HepG2 (cell line): Measurements from ENCODE around the gene SMCO4. TPM values are rescaled to one million over a fixed set of nuclear protein-coding genes. Genes with fewer than 3 reads are reported as not detected.

Experiments
- ATAC-seq: fragments of 200-7000 bp; cut with Tn5 transposase; 3 replicates; pipeline ENCODE4 v1.9.1; 2020; ENCODE audit warnings: mild to moderate bottlenecking, moderate library complexity
- BruUV-seq: library from RNA; stranded (reverse); fragments of 400-500 nt; replicated peaks from 2 replicates; lab custom pipeline; 2021; lab: Mats Ljungman, UMichigan
- CTCF ChIA-PET: fragments of 300-600 bp; formaldehyde crosslinking; extraction: SDS; loops from one replicate; lab custom pipeline; 2021; ENCODE audit warnings: low total read pairs, inconsistent platforms, low intra/inter-chr PET ratio; lab: Yijun Ruan, JAX
- POLR2A ChIA-PET: fragments of 350-600 bp; sonication (Branson Sonifier 250); formaldehyde crosslinking; loops from one replicate; lab custom pipeline; 2020; ENCODE audit warnings: antibody characterized with exemption, inconsistent platforms; lab: Yijun Ruan, JAX
- DNase-seq: peaks from one replicate; pipeline ENCODE4 v3.0.0-alpha.2; 2015; ENCODE audit warnings: low spot score
- FAIRE-seq: peaks from 3 replicates; lab custom pipeline; 2011; peaks lifted over from hg19 to GRCh38; lab: Jason Lieb, UNC
- H2AFZ ChIP-seq: one replicate; pipeline ENCODE4 v1.6.1; 2011; ENCODE audit warnings: low read length, inconsistent platforms
- H3K27ac ChIP-seq: fragments of 300-600 bp; 3 replicates; pipeline ENCODE4 v1.8.0; 2011; ENCODE audit warnings: mixed run types, mild to moderate bottlenecking, mixed read lengths, low read length, inconsistent platforms; ENCODE audit not compliant: insufficient read depth; ENCODE audit errors: extremely low read length
- H3K27me3 ChIP-seq, 2 experiments: fragments of 200-600 bp in 1 of 2; 2 replicates in 1 of 2; 3 replicates in 1 of 2; pipeline versions ENCODE4 v1.6.0 to v1.8.0; 2011; ENCODE audit warnings: low read length in 2 of 2, mild to moderate bottlenecking in 2 of 2, moderate library complexity in 2 of 2, inconsistent platforms in 1 of 2; ENCODE audit not compliant: insufficient read depth in 2 of 2, control insufficient read depth in 1 of 2
- H3K36me3 ChIP-seq, 2 experiments: fragments of 200-600 bp in 1 of 2; replicated peaks in 1 of 2; 2 replicates in 1 of 2; 3 replicates in 1 of 2; pipeline versions ENCODE4 v1.5.1 to v1.8.0; 2011; ENCODE audit warnings: low read length in 2 of 2, inconsistent platforms in 1 of 2; ENCODE audit not compliant: insufficient read depth in 2 of 2, control insufficient read depth in 1 of 2
- H3K4me1 ChIP-seq: 2 replicates; pipeline ENCODE4 v1.5.1; 2012; ENCODE audit warnings: low read length, inconsistent platforms; ENCODE audit not compliant: insufficient read depth
- H3K4me2 ChIP-seq: 2 replicates; pipeline ENCODE4 v1.6.0; 2011; ENCODE audit warnings: low read depth, low read length, inconsistent platforms
- H3K4me3 ChIP-seq, 3 experiments: fragments of 200-600 bp in 1 of 3; sonication (generic), shearing (Covaris generic) in 1 of 3; replicated peaks in 1 of 3; 2 replicates each; pipeline ENCODE4 v1.5.1; 2011 to 2016; ENCODE audit warnings: low read length in 3 of 3, inconsistent platforms in 2 of 3, low read depth in 2 of 3, mild to moderate bottlenecking in 2 of 3, control low read depth in 1 of 3, mixed read lengths in 1 of 3; ENCODE audit not compliant: insufficient read depth in 1 of 3
- H3K79me2 ChIP-seq: one replicate; pipeline ENCODE4 v1.6.1; 2011; ENCODE audit warnings: low read length, inconsistent platforms; ENCODE audit not compliant: insufficient read depth
- H3K9ac ChIP-seq: 2 replicates; pipeline ENCODE4 v1.6.0; 2011; ENCODE audit warnings: mild to moderate bottlenecking, low read depth, low read length, inconsistent platforms; ENCODE audit not compliant: insufficient read depth
- H3K9me3 ChIP-seq: 2 replicates; pipeline ENCODE4 v1.5.1; 2012; ENCODE audit warnings: mild to moderate bottlenecking, low read length
- H4K20me1 ChIP-seq: 2 replicates; pipeline ENCODE4 v1.6.0; 2011; ENCODE audit warnings: inconsistent platforms, mild to moderate bottlenecking, low read length, moderate library complexity; ENCODE audit not compliant: insufficient read depth
- NFIB ChIP-seq: sonication (generic); formaldehyde crosslinking; IDR thresholded peaks from 2 replicates; pipeline ENCODE4 v1.9.0; 2021; ENCODE audit warnings: missing genetic modification reagents, mild to moderate bottlenecking, borderline replicate concordance
- RBAK ChIP-seq: sonication (generic); formaldehyde crosslinking; IDR thresholded peaks from 2 replicates; pipeline ENCODE4 v1.5.1; 2020; ENCODE audit warnings: mild to moderate bottlenecking, missing genetic modification reagents
- STAT6 ChIP-seq: sonication (generic); formaldehyde crosslinking; IDR thresholded peaks from 2 replicates; pipeline ENCODE4 v1.4.0; 2020; ENCODE audit warnings: missing genetic modification reagents, mild to moderate bottlenecking, borderline replicate concordance
- ZBTB39 ChIP-seq: sonication (generic); formaldehyde crosslinking; IDR thresholded peaks from 2 replicates; pipeline ENCODE4 v1.5.0; 2020; ENCODE audit warnings: missing genetic modification reagents
- ZNF343 ChIP-seq: sonication (generic); formaldehyde crosslinking; IDR thresholded peaks from 2 replicates; pipeline ENCODE4 v1.4.0; 2020; ENCODE audit warnings: mild to moderate bottlenecking, missing genetic modification reagents
- ZNF839 ChIP-seq: sonication (generic); formaldehyde crosslinking; IDR thresholded peaks from 2 replicates; pipeline ENCODE4 v1.4.0; 2020; ENCODE audit warnings: missing genetic modification reagents, mild to moderate bottlenecking, borderline replicate concordance
- ZUFSP ChIP-seq: sonication (generic); formaldehyde crosslinking; IDR thresholded peaks from 2 replicates; pipeline ENCODE4 v1.9.0; 2021; ENCODE audit warnings: missing genetic modification reagents, mild to moderate bottlenecking, borderline replicate concordance
- WGBS: methylation state at CpG from one replicate; pipeline ENCODE4 v1.1.6; 2017; ENCODE audit warnings: low lambda C conversion rate; 5-methylcytosine and 5-hydroxymethylcytosine counted together
- in situ Hi-C: cut with HindIII; loops from 2 replicates; pipeline ENCODE4 v1.10.0; 2017; ENCODE audit warnings: low pct_unique_long_range_greater_than_20kb; ENCODE audit not compliant: extremely low pct_ligation_motif_present
- intact Hi-C: fragments of 100-400 bp; cut with micrococcal nuclease; formaldehyde crosslinking; loops from one replicate; pipeline ENCODE4 v1.10.0; 2022; ENCODE audit not compliant: unreplicated experiment
- polyA plus RNA-seq, 8 experiments: library from polyadenylated mRNA; depleted of rRNA in 3 of 8; stranded (reverse) in 7 of 8; unstranded in 1 of 8; fragments of >200 nt; fragmentation: Illumina TruSeq in 4 of 8; extraction: Trizol in 4 of 8; gene quantifications; 2 replicates each; pipeline versions ENCODE4 v1.2.1 to v1.2.3, GENCODE V29; 2011 to 2016; ENCODE audit warnings: low read depth in 4 of 8, missing spikeins in 1 of 8, mixed read lengths in 1 of 8; ENCODE audit not compliant: insufficient read depth in 1 of 8
- total RNA-seq, 5 experiments: library from RNA; depleted of rRNA; stranded (reverse); fragments of >200 nt; fragmentation: Illumina TruSeq; extraction: Trizol; gene quantifications; 2 replicates each; pipeline ENCODE4 v1.2.3, GENCODE V29; 2016; ENCODE audit warnings: low read depth in 1 of 5

The SMCO4 gene
- total and polyA plus RNA-seq, 2 of the 13 experiments (the other 11 are each of a cell fraction or from before 2014, with no cell fraction given) = 10.6 to 28.5 TPM

DNA sequence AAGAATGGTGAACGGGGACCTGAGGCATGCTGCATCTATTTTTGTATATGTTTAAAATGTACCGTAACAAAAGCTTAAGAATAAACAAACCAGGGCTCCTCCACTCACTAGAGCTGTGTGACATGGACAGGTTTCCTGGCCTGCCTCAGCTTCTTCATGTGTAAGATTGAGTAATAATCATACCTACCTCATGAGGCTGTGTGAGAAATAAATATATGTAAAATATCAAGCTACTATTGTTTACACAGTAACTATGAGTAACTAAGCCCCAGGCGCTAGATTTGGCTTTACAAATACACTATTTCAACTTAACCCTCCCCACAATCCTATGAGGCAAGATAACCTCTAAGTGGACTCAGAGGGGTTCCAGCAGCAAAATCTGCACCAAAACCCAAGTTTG, 66.4 kb downstream of the SMCO4 start:
- Histone ChIP-seq H3K36me3 (peaks cover 3 to 4% of the 10 kb centered on the region in 2 experiments; a peak in 2 of 5 replicates), H3K4me1 (no peaks in the 10 kb centered on the region; the same call in 1 of the 2 replicates), H3K9me3 (0 out of 2 replicates have a peak, but pooled peaks cover 6% of the 10 kb centered on the region), H3K27me3 (no peaks in the 10 kb centered on the region), H4K20me1 (no peaks in the 10 kb centered on the region), H3K27ac (no peak overlapping the region), H3K4me3 (no peak overlapping the region), H3K79me2 (no peaks in the 10 kb centered on the region), H2AFZ (no peak overlapping the region), H3K4me2 (no peak overlapping the region), H3K9ac (no peak overlapping the region)
- in situ Hi-C loops (no loop called here), intact Hi-C loops (no loop called here)
- ChIA-PET CTCF (no interaction called here), POLR2A (no interaction called here)
- no peak for TF ChIP-seq STAT6 (CRISPR knock-in tag)
- TF ChIP-seq RBAK = no peak
- TF ChIP-seq NFIB = no peak
- FAIRE-seq (no peak), ATAC-seq (no peak), DNase-seq (no peak)
- WGBS = 92% methylated on average over 3 of the region's 3 CpGs
- no TSS peak for BruUV-seq

GRCh38 chr11:93474123-93474522, 69.1 kb downstream of the SMCO4 start:
- H3K27me3 ChIP-seq = no peaks in the 10 kb centered on the region
- no peaks in the 10 kb centered on the region for H3K79me2 ChIP-seq
- H4K20me1 ChIP-seq = no peaks in the 10 kb centered on the region
- ATAC-seq = no peak
- no peak for FAIRE-seq
- in situ Hi-C loops = no loop called here
- no peak overlapping the region for H3K9ac ChIP-seq
- peaks cover 1 to 4% of the 10 kb centered on the region in 2 experiments; a peak in 1 of 5 replicates for H3K36me3 ChIP-seq
- ChIA-PET CTCF (no interaction called here), POLR2A (no interaction called here)
- H3K9me3 ChIP-seq = 0 out of 2 replicates have a peak, but pooled peaks cover 6% of the 10 kb centered on the region
- H3K4me1 ChIP-seq = no peaks in the 10 kb centered on the region; the same call in 1 of the 2 replicates
- H3K27ac ChIP-seq = no peak overlapping the region
- no TSS peak for BruUV-seq
- no peak overlapping the region for H3K4me2 ChIP-seq
- H2AFZ ChIP-seq = no peak overlapping the region
- intact Hi-C loops = no loop called here
- no peak overlapping the region for H3K4me3 ChIP-seq
- WGBS = 97% methylated on average over 1 of the region's 1 CpG
- DNase-seq = no peak
- TF ChIP-seq ZUFSP (CRISPR knock-in tag) = no peak
- TF ChIP-seq ZBTB39 (CRISPR knock-in tag) = no peak
- TF ChIP-seq ZNF343 (CRISPR knock-in tag) = no peak
- no peak for TF ChIP-seq ZNF839 (CRISPR knock-in tag)
